GM12864 (cell line): ENCODE measurements around the gene LYSMD2.

ENCODE experiments used
- DNase-seq: peaks from one replicate; pipeline ENCODE4 v3.0.0-alpha.2; 2011; ENCODE audit warnings: low read depth
- H3K4me3 ChIP-seq: 2 replicates; pipeline ENCODE4 v1.5.1; 2011; ENCODE audit warnings: mild to moderate bottlenecking, low read depth, low read length, control low read depth
- TF ChIP-seq, protein P1 (sequence below): IDR thresholded peaks from 2 replicates; pipeline ENCODE4 v1.5.1; 2011; ENCODE audit warnings: low read depth, mild to moderate bottlenecking, moderate library complexity, low read length, control low read depth, inconsistent platforms; ENCODE audit errors: missing control alignments

The LYSMD2 gene

DNA sequence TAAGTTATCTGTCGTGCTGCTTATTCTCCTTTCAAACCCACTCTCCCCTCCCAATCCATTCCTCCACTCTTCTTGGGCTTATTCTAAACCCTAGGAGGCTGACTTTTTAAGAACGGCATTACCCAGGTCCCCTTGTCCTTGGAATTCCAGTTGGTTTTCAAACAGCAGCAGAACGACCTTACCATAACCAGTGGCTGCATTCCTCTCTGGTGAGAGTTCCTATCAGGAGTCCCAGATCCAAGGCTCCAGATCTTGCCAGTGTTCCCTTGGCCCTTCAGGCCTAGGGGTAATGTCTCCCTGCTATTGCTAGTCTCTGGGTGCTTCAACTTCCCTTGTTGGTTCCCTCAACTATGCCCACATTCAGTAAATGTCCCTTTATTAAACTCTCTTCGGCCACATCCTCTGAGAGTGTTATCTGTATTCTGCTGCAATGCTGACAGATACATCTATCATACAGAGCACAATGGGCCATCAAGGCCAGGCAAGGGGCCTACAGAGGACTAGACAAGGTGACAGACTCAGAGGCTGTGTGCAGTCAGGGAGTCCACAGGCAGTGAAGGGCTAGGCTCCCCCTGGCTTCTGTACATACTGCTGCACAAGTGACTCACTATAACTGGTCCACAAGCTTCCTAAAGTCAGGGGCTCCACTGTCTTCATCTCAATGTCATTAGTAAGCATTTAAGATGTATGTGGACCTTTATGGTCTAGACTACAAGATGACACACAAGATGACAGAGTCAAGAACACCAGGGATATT, 10.1 kb downstream of the LYSMD2 start:
- DNase-seq = no peak
- TF ChIP-seq, protein P1, sequence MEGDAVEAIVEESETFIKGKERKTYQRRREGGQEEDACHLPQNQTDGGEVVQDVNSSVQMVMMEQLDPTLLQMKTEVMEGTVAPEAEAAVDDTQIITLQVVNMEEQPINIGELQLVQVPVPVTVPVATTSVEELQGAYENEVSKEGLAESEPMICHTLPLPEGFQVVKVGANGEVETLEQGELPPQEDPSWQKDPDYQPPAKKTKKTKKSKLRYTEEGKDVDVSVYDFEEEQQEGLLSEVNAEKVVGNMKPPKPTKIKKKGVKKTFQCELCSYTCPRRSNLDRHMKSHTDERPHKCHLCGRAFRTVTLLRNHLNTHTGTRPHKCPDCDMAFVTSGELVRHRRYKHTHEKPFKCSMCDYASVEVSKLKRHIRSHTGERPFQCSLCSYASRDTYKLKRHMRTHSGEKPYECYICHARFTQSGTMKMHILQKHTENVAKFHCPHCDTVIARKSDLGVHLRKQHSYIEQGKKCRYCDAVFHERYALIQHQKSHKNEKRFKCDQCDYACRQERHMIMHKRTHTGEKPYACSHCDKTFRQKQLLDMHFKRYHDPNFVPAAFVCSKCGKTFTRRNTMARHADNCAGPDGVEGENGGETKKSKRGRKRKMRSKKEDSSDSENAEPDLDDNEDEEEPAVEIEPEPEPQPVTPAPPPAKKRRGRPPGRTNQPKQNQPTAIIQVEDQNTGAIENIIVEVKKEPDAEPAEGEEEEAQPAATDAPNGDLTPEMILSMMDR = peak; percentile 22
- H3K4me3 ChIP-seq = no peak overlapping the region

- TF ChIP-seq, protein P1 = no peak
- no peak for DNase-seq
- H3K4me3 ChIP-seq = no peak overlapping the region
Measured at GRCh38 chr15:51726302-51727073, 11.0 kb downstream of the LYSMD2 start.

- DNase-seq = no peak
- TF ChIP-seq, protein P1 = no peak
- no peak overlapping the region for H3K4me3 ChIP-seq
Measured at GRCh38 chr15:51724673-51725072, 12.8 kb downstream of the LYSMD2 start.

- no peak overlapping the region for H3K4me3 ChIP-seq
- no peak for DNase-seq
- TF ChIP-seq, protein P1 = no peak
Measured at GRCh38 chr15:51724199-51724598, 13.3 kb downstream of the LYSMD2 start.

DNA sequence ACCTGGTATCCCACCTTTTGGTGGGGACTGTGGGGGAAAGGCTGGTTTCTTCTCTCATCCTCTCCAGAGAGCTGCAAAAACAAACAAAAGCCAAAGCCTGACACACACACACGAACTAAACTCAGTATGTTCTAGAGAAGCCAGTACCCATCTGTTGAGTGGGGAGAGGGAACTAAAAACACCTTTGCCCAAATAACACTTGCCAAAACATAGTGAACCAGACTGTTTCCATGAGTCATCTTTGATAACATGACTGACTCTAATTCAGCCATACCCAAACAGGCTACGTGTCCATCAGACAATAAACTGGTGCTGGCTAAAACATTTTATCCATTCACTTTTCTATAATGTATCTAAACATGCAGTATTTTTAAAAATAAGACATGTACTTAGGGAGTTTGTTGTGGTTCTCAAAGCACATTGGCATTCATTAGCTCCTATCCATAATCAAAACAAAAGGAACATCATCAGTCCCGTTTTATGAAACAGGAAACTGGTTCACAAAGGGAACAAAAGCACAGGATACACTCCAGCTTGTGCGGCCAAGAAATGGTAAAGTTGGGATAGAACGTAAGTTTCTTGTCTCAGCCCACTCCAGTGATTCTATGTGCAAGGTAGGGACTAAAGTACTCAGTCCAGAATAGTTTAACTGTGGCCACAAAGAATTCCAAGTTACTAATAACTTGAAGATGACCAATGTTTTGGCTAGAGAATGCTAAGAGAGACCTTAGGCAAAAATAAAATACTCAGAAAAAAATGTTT, 16.1 kb downstream of the LYSMD2 start:
- TF ChIP-seq, protein P1 = no peak
- H3K4me3 ChIP-seq = no peak overlapping the region
- DNase-seq = no peak

DNA sequence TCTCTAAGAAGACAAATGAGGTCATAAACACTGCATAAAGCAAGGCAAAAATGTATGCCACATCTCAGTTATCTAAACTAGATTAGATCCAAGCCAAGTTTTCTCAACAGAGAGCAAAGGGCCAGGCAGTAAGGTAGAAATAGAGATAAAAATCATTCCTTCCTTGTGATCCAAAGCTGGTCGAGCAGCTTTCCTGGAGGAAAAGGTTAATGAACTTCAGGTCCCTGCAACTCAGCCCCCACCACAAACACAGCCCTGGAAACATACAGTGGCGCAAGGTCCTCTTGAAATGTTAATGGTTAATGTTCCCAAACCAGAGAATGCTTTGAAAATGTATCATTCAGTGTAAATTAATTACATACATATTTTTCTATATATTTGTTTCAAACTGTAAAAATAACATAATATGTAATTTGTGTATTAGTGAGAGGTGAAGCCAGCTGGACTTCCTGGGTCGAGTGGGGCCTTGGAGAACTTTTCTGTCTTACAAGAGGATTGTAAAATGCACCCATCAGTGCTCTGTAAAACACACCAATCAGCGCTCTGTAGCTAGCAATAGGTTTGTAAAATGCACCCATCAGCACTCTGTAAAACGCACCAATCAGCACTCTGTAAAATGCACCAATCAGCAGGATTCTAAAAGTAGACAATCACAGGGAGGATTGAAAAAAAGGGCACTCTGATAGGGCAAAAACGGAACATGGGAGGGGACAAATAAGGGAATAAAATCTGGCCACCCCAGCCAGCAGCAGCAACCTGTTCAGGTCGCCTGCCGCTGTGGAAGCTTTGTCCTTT, 17.1 kb downstream of the LYSMD2 start:
- no peak overlapping the region for H3K4me3 ChIP-seq
- TF ChIP-seq, protein P1 = no peak
- DNase-seq = no peak
